HG03571 (cell line): ENCODE measurements around the gene CMTM3.
"Not testable (repeated sequence)": the region's sequence is repeated elsewhere in the genome, so short reads cannot be mapped to it uniquely, and the experiment has no call there.

Experiments
- ATAC-seq: cut with Tn5 transposase; IDR thresholded peaks from one replicate; pipeline ENCODE4 v1.9.1; 2021; ENCODE audit not compliant: unreplicated experiment

Gene CMTM3

GRCh38 chr16:66581246-66581952, 23.1 kb upstream of the CMTM3 start:
- ATAC-seq: no peak

GRCh38 chr16:66585481-66586239, 18.8 kb upstream of the CMTM3 start:
- no peak for ATAC-seq

GRCh38 chr16:66587881-66588600, 16.5 kb upstream of the CMTM3 start:
- no peak for ATAC-seq

GRCh38 chr16:66588981-66589713, 15.4 kb upstream of the CMTM3 start:
- ATAC-seq: no peak

GRCh38 chr16:66590322-66590721, 14.2 kb upstream of the CMTM3 start:
- no peak for ATAC-seq

- no peak for ATAC-seq
Observed at GRCh38 chr16:66591018-66591417, 13.5 kb upstream of the CMTM3 start.

GRCh38 chr16:66592241-66592640, 12.3 kb upstream of the CMTM3 start:
- no peak for ATAC-seq

GRCh38 chr16:66592814-66593213, 11.7 kb upstream of the CMTM3 start:
- no peak for ATAC-seq

- ATAC-seq: no peak
Observed at GRCh38 chr16:66594739-66595138, 9.8 kb upstream of the CMTM3 start.

GRCh38 chr16:66596559-66596958, 7.9 kb upstream of the CMTM3 start:
- ATAC-seq: not testable (repeated sequence)

- ATAC-seq: no peak
Observed at GRCh38 chr16:66596986-66597848, 7.3 kb upstream of the CMTM3 start.

GRCh38 chr16:66598111-66598510, 6.4 kb upstream of the CMTM3 start:
- no peak for ATAC-seq

- no peak for ATAC-seq
Observed at GRCh38 chr16:66599726-66600125, 4.8 kb upstream of the CMTM3 start.

- no peak for ATAC-seq
Observed at GRCh38 chr16:66600477-66600876, 4.0 kb upstream of the CMTM3 start.

- ATAC-seq: no peak
Observed at GRCh38 chr16:66601471-66601870, 3.0 kb upstream of the CMTM3 start.

GRCh38 chr16:66603537-66604375, 748 bp upstream of the CMTM3 start:
- ATAC-seq: no peak

GRCh38 chr16:66605177-66605978, 874 bp downstream of the CMTM3 start:
- ATAC-seq: peak; percentile 2

- peak; percentile 49 for ATAC-seq
Observed at GRCh38 chr16:66605979-66606751, 1.7 kb downstream of the CMTM3 start.
